HG03565 (cell line): Measurements from ENCODE around the gene ME3.

Experiments
- ATAC-seq: cut with Tn5 transposase; IDR thresholded peaks from one replicate; pipeline ENCODE4 v1.9.1; 2021; ENCODE audit warnings: mild to moderate bottlenecking, moderate library complexity; ENCODE audit not compliant: unreplicated experiment

ME3 gene

GRCh38 chr11:86495351-86495750 is 177.1 kb downstream of the ME3 start:
- no peak for ATAC-seq

GRCh38 chr11:86492370-86493010 is 179.9 kb downstream of the ME3 start:
- ATAC-seq: no peak

GRCh38 chr11:86491027-86491426 is 181.4 kb downstream of the ME3 start:
- ATAC-seq: no peak

- ATAC-seq: no peak
These were observed 181.8 kb downstream of the ME3 start for GRCh38 chr11:86490582-86490981.

GRCh38 chr11:86489442-86489841 is 183.0 kb downstream of the ME3 start:
- ATAC-seq: no peak

- no peak for ATAC-seq
These were observed 183.9 kb downstream of the ME3 start for GRCh38 chr11:86488553-86488952.

- no peak for ATAC-seq
These were observed 184.7 kb downstream of the ME3 start for GRCh38 chr11:86487671-86488070.

- no peak for ATAC-seq
These were observed 186.0 kb downstream of the ME3 start for GRCh38 chr11:86486261-86487030.

GRCh38 chr11:86484795-86485166 is 187.6 kb downstream of the ME3 start:
- no peak for ATAC-seq

- ATAC-seq: no peak
These were observed 188.2 kb downstream of the ME3 start for GRCh38 chr11:86483940-86484794.

GRCh38 chr11:86483610-86483939 is 188.8 kb downstream of the ME3 start:
- no peak for ATAC-seq

- ATAC-seq: no peak
These were observed 189.7 kb downstream of the ME3 start for GRCh38 chr11:86482692-86483091.

GRCh38 chr11:86481399-86481798 is 191.0 kb downstream of the ME3 start:
- ATAC-seq: no peak

- ATAC-seq: no peak
These were observed 194.1 kb downstream of the ME3 start for GRCh38 chr11:86478348-86478747.

GRCh38 chr11:86477495-86478155 is 194.8 kb downstream of the ME3 start:
- ATAC-seq: no peak

- ATAC-seq: no peak
These were observed 196.1 kb downstream of the ME3 start for GRCh38 chr11:86476109-86476861.

- no peak for ATAC-seq
These were observed 197.4 kb downstream of the ME3 start for GRCh38 chr11:86475027-86475426.

- no peak for ATAC-seq
These were observed 198.2 kb downstream of the ME3 start for GRCh38 chr11:86473991-86474833.

GRCh38 chr11:86469491-86470388 is 202.7 kb downstream of the ME3 start:
- ATAC-seq: no peak
